Endothelial cell (in vitro differentiated cells): ENCODE results near the gene RNF182. TPM values are rescaled to one million over a fixed set of nuclear protein-coding genes. Genes with fewer than 3 reads are reported as not detected.

Experiments
- DNase-seq: peaks from one replicate; pipeline ENCODE4 v3.0.0; 2021; ENCODE audit warnings: low spot score
- H3K27ac Mint-ChIP-seq: one replicate; pipeline ENCODE4 v1.8.0; 2021; ENCODE audit warnings: mixed read lengths, inconsistent platforms; ENCODE audit not compliant: unreplicated experiment
- H3K27me3 Mint-ChIP-seq: one replicate; pipeline ENCODE4 v1.8.0; 2021; ENCODE audit warnings: mild to moderate bottlenecking, moderate library complexity, mixed read lengths, inconsistent platforms; ENCODE audit not compliant: unreplicated experiment
- H3K36me3 Mint-ChIP-seq: one replicate; pipeline ENCODE4 v1.8.0; 2021; ENCODE audit warnings: mild to moderate bottlenecking, low read depth, mixed read lengths, inconsistent platforms; ENCODE audit not compliant: unreplicated experiment
- H3K4me1 Mint-ChIP-seq: one replicate; pipeline ENCODE4 v1.8.0; 2021; ENCODE audit warnings: mild to moderate bottlenecking, mixed read lengths, inconsistent platforms; ENCODE audit not compliant: unreplicated experiment
- H3K4me3 Mint-ChIP-seq: one replicate; pipeline ENCODE4 v1.8.0; 2021; ENCODE audit warnings: mild to moderate bottlenecking, mixed read lengths, inconsistent platforms; ENCODE audit not compliant: unreplicated experiment
- H3K9me3 Mint-ChIP-seq: one replicate; pipeline ENCODE4 v1.8.0; 2021; ENCODE audit warnings: mixed read lengths, inconsistent platforms; ENCODE audit not compliant: unreplicated experiment
- CTCF ChIP-seq: fragments of 200-600 bp; sonication (generic); IDR thresholded peaks from one replicate; pipeline ENCODE4 v1.5.0; 2021; ENCODE audit warnings: antibody characterized with exemption; ENCODE audit not compliant: unreplicated experiment
- total RNA-seq: library from RNA; stranded (reverse); fragmentation: NEBNext Ultra II Directional; extraction: Animal tissue kit (Norgen Biotek cat#: 25700); gene quantifications from one replicate; pipeline ENCODE4 v1.2.1, GENCODE V29; 2021; ENCODE audit not compliant: unreplicated experiment

Gene RNF182
- total RNA-seq, 1 donor from 2014 or later = 2.7 TPM

DNA sequence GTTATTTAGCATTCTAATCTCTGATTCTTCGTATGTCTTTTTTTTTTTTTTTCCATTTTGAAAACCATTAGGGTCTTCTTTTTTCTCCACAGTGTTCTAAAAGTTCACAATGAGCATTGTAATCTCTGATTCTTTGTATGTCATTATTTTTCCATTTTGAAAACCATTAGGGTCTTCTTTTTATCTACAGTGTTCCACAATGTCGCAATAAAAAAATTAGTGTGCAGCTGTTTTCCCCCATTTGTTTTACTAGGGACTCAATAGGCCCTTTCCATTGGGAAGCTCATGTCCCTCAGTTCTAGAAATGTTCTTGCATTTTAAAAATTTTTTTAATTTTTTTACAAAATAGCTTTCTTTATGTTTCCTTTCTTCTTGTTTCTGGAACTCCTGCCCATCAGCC, 64.2 kb downstream of the RNF182 start:
- no peaks in the 10 kb centered on the region for H3K36me3 Mint-ChIP-seq
- H3K27ac Mint-ChIP-seq = no peak overlapping the region
- no peak overlapping the region for H3K4me3 Mint-ChIP-seq
- DNase-seq = no peak
- H3K4me1 Mint-ChIP-seq = no peaks in the 10 kb centered on the region
- peaks cover 2% of the 10 kb centered on the region for H3K27me3 Mint-ChIP-seq
- TF ChIP-seq CTCF = no peak
- H3K9me3 Mint-ChIP-seq = no peaks in the 10 kb centered on the region

DNA sequence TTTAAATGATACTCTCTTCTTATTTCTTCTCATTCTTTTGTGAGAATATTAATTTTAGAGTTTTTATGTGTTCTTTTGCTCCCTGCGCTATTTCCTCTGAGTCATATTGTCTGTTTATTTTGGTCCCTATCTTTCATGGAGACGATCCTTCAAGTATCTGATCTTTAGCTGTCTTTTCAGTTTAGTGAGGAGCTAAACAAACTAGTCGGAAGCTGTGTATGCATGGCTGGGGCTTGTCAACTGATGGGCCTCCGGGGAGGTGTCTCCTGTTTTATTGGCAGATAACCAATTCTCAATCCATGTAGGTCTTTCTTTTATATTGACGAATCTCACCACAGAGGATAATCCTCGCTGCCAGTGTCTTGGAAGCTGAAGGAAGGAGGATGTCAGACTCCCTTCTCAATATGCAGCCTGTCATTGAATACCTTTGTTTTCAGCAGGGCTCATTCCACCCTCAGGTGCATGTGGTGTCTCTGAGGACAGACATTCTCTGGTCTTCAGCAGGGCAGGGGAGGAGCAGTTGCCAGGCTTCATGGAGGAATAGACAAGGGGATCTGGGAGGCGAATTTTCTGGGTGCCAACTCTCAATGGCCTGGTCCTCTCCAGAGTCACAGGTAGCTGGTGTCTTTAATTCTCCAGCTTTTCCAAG, 64.9 kb downstream of the RNF182 start:
- Mint-ChIP-seq H3K9me3 (no peaks in the 10 kb centered on the region), H3K27ac (no peak overlapping the region), H3K4me1 (no peaks in the 10 kb centered on the region), H3K36me3 (no peaks in the 10 kb centered on the region), H3K27me3 (peaks cover 2% of the 10 kb centered on the region), H3K4me3 (no peak overlapping the region)
- DNase-seq = no peak
- no peak for TF ChIP-seq CTCF

DNA sequence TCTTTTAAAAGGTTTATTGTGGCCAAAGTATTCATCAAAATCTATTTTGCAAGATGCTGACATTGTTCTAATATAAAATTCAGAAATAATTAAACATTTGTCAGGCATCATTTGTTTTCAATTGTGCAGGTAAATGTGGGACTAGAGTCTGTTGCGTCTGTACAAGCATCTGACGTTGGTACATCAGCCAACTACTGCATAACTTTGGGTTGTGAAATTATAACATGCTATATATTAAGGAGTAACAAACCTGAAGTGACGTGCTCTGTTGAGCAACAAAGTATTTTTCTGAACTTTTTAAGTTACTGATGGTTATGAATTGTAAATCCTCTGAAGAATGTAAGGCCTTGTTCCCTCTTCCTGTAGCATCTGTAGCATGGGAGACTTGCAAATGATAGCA, 66.0 kb downstream of the RNF182 start:
- Mint-ChIP-seq H3K4me1 (no peaks in the 10 kb centered on the region), H3K27me3 (peaks cover under 1% of the 10 kb centered on the region), H3K4me3 (no peak overlapping the region), H3K27ac (no peak overlapping the region), H3K36me3 (no peaks in the 10 kb centered on the region), H3K9me3 (no peaks in the 10 kb centered on the region)
- DNase-seq = no peak
- no peak for TF ChIP-seq CTCF

GRCh38 chr6:13991393-13991792, 66.6 kb downstream of the RNF182 start:
- no peaks in the 10 kb centered on the region for H3K36me3 Mint-ChIP-seq
- H3K4me1 Mint-ChIP-seq = no peaks in the 10 kb centered on the region
- H3K27me3 Mint-ChIP-seq = no peaks in the 10 kb centered on the region
- no peaks in the 10 kb centered on the region for H3K9me3 Mint-ChIP-seq
- H3K27ac Mint-ChIP-seq = no peak overlapping the region
- no peak for TF ChIP-seq CTCF
- DNase-seq = no peak
- no peak overlapping the region for H3K4me3 Mint-ChIP-seq

GRCh38 chr6:13992417-13993055, 67.8 kb downstream of the RNF182 start:
- no peak for TF ChIP-seq CTCF
- Mint-ChIP-seq H3K9me3 (no peaks in the 10 kb centered on the region), H3K27ac (no peak overlapping the region), H3K4me1 (no peaks in the 10 kb centered on the region), H3K27me3 (no peaks in the 10 kb centered on the region), H3K4me3 (no peak overlapping the region), H3K36me3 (no peaks in the 10 kb centered on the region)
- no peak for DNase-seq
